ENCODE results near the gene CATSPER4. TPM values are rescaled to one million over a fixed set of nuclear protein-coding genes. Genes with fewer than 3 reads are reported as not detected.

Gene CATSPER4
- total RNA-seq, result not detected
- polyA plus RNA-seq, result not detected
- long read RNA-seq, donor 1, result 0 reads
- long read RNA-seq, donor 2, result 0 reads
- long read RNA-seq, donor 3, result 0 reads

DNA sequence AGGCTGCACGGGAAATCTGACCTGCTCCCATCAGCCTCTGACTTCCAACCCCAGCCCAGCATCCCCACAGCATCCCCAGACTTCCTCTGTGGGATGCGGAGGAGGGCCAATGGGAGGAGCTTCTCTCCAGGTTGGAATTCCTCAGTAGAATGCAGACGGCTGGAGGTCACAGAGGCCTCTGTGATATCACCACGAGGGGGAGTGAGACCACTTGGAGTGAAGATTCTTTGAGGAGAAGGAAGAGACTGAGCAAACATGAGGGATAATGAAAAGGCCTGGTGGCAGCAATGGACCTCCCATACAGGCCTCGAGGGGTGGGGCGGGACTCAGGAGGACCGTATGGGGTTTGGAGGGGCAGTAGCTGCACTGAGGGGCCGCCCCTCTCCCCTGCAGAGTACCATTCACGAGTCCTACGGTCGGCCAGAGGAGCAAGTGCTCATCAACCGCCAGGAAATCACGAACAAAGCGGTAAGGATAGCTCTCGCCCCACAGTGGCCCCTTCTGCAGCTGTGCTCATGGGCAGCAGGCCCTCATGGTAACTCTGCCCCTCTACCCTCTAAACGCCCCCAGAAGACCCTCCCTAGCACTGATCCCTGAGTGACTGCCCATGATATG is at the start of gene CATSPER4:
Gene CATSPER4 (plus strand): TSS at position 230 of the 615 bp plus-strand sequence. CDS start 26 bp downstream, at position 256.
- DNase-seq, result no peak
- Histone ChIP-seq H3K4me1 (no peaks in the 10 kb centered on the region), H3K9me3 (no peaks in the 10 kb centered on the region), H3K27me3 (no peaks in the 10 kb centered on the region), H3K36me3 (no peaks in the 10 kb centered on the region), H3K4me3 (no peak within 1 kb of the TSS), H3K27ac (no peak within 1 kb of the TSS)
- WGBS, 4 donors, result 49 to 59% (median 53%) methylated on average over 16 of the region's 16 CpGs
- ATAC-seq, result peak in 1 of 4 donors; percentile 26
- intact Hi-C loops (cut with DNase I), result no loop called here
- TF ChIP-seq, protein P1, sequence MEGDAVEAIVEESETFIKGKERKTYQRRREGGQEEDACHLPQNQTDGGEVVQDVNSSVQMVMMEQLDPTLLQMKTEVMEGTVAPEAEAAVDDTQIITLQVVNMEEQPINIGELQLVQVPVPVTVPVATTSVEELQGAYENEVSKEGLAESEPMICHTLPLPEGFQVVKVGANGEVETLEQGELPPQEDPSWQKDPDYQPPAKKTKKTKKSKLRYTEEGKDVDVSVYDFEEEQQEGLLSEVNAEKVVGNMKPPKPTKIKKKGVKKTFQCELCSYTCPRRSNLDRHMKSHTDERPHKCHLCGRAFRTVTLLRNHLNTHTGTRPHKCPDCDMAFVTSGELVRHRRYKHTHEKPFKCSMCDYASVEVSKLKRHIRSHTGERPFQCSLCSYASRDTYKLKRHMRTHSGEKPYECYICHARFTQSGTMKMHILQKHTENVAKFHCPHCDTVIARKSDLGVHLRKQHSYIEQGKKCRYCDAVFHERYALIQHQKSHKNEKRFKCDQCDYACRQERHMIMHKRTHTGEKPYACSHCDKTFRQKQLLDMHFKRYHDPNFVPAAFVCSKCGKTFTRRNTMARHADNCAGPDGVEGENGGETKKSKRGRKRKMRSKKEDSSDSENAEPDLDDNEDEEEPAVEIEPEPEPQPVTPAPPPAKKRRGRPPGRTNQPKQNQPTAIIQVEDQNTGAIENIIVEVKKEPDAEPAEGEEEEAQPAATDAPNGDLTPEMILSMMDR (IDR thresholded peaks at IDR 0.05), result peak in 4 of 12 donors; percentile 6 to 19 (median 12)
- TF ChIP-seq POLR2A (IDR thresholded peaks at IDR 0.05), result no peak

DNA sequence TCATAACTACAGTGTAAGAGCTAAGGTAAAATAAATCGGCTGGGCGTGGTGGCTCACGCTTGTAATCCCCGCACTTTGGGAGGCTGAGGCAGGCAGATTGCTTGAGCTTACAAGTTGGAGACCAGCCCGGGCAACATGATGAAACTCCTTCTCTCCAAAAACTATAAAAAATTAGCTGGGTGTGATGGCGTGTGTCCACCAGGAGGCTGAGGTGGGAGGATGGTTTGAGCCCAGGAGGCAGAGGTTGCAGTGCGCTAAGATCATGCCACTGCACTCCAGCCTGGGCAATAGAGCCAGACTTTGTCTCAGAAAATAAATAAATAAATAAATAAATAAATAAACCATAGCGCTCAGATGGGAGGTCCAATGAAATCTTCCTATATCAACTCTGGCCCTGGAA is 48.2 kb upstream of the CATSPER4 start:
- Histone ChIP-seq H3K9me3 (no peaks in the 10 kb centered on the region), H3K27me3 (no peaks in the 10 kb centered on the region), H3K27ac (no peak overlapping the region), H3K36me3 (no peaks in the 10 kb centered on the region), H3K4me1 (peaks cover 0 to 10% (median 0%) of the 10 kb centered on the region in 12 donors), H3K4me3 (no peak overlapping the region)
- intact Hi-C loops (cut with DNase I), result loop anchor here in 2 of 10 donors (2.0 to 5.0 kb wide), 2 partner anchors 103 to 105 kb away; no protein-coding TSS in a partner anchor
- DNase-seq (no peak), ATAC-seq (no peak)
- 90 to 92% (median 91%) methylated on average over 8 of the region's 8 CpGs for WGBS, 4 donors
- TF ChIP-seq POLR2A (IDR thresholded peaks at IDR 0.05), result no peak
- TF ChIP-seq, protein P1 (IDR thresholded peaks at IDR 0.05), result no peak

DNA sequence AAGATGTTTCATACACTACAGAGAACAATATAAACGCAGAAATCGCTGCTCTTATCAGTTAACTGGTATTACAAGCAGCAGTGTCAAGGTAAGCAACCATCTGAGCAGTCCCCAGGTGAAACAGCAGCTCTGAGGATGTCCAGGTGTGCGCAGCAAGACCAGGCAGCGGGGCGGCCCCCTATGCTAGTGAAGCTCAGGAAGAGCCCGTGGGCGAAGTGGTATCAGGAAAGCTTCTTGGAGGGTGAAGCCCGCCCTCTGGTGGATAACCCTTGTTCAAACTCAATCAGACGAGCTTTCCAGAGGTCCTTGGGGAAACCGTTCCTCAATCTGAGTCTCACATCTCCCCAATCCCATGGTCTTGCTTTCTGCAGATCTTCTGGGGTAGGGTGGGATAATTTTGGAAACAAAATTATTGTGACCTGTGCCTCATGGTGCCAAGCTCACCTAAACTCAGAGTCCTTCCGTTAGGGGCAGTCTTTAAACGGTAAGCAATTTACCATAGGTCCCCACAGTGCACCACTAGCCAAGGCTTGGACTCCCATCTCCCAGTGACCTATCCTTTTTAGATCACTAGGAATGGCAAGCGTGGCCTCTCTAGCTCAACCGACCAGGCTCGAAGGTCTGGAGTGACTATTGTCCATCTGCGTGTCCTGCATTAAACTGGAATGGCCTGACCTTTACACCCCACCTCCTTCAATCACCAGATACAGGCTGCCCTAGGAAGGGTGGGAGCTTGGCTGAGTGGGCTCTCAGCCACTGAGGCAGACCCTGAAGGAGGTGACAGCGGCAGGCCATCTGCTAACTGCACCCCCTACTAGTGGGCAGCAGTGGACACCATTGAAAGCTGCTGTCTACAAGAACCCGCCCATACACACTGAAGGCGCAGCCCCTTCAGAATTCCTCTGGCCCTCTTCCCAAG is 45.1 kb upstream of the CATSPER4 start:
- DNase-seq (peak; percentile 77 to 83 (median 80)), ATAC-seq (peak; percentile 82 to 96 (median 94))
- WGBS, 4 donors, result 27 to 31% (median 30%) methylated on average over 17 to 19 of the region's 19 CpGs
- TF ChIP-seq, protein P1 (IDR thresholded peaks at IDR 0.05), result peak; percentile 71 to 89 (median 80)
- TF ChIP-seq POLR2A (IDR thresholded peaks at IDR 0.05), result no peak
- H3K4me1 ChIP-seq, result peaks cover 0 to 10% (median 0%) of the 10 kb centered on the region in 12 donors
- intact Hi-C loops (cut with DNase I), result loop anchor here (1.0 to 5.0 kb wide), 7 partner anchors 38 to 110 kb away; no protein-coding TSS in a partner anchor
- no peaks in the 10 kb centered on the region for H3K9me3 ChIP-seq
- H3K4me3 ChIP-seq, result no peak overlapping the region
- H3K27me3 ChIP-seq, result no peaks in the 10 kb centered on the region
- H3K36me3 ChIP-seq, result no peaks in the 10 kb centered on the region
- H3K27ac ChIP-seq, result no peak overlapping the region

DNA sequence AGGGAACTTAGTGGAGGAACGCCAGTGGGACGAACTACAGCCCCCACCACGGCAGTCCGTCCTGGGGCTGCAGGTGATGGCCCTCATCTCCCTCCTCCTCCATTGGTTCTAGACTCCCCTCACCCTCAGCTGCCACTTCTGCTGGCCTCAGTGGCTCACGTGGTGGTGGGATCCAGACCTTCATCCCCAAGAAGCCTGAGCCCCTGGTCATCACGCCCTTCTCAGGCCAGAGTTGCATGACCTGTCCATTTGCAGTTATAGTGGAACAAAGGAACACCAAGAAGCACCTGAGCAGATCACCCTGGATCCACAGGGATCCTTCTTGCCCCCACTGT is 44.5 kb upstream of the CATSPER4 start:
- Histone ChIP-seq H3K27me3 (no peaks in the 10 kb centered on the region), H3K27ac (no peak overlapping the region), H3K36me3 (no peaks in the 10 kb centered on the region), H3K4me1 (peaks cover 0 to 10% (median 0%) of the 10 kb centered on the region in 12 donors), H3K9me3 (no peaks in the 10 kb centered on the region), H3K4me3 (no peak overlapping the region)
- no peak for TF ChIP-seq POLR2A (IDR thresholded peaks at IDR 0.05)
- TF ChIP-seq, protein P1 (IDR thresholded peaks at IDR 0.05), result no peak
- no peak for ATAC-seq
- intact Hi-C loops (cut with DNase I), result loop anchor here (1.0 to 5.0 kb wide), 7 partner anchors 39 to 111 kb away; no protein-coding TSS in a partner anchor
- WGBS, 4 donors, result 39 to 51% (median 48%) methylated on average over 6 of the region's 6 CpGs
- DNase-seq, result no peak

Measured in heart left ventricle (tissue), 16 donors.